ENCODE results near the gene MYOD1. TPM values are rescaled to one million over a fixed set of nuclear protein-coding genes. Genes with fewer than 3 reads are reported as not detected.

The MYOD1 gene
- total RNA-seq, 1 donor from 2014 or later, result not detected

GRCh38 chr11:17766073-17766359, 46.6 kb downstream of the MYOD1 start:
- TF ChIP-seq CTCF (conservative IDR thresholded peaks at IDR 0.05; ENCODE audit: low read depth, low read length), result no peak
- no peak for DNase-seq (ENCODE audit: low read depth)
- no peak overlapping the region for H3K4me3 ChIP-seq (ENCODE audit: low read depth, low read length)

- no peak for TF ChIP-seq CTCF (conservative IDR thresholded peaks at IDR 0.05; ENCODE audit: low read depth, low read length)
- no peak for DNase-seq (ENCODE audit: low read depth)
- H3K4me3 ChIP-seq (ENCODE audit: low read depth, low read length), result no peak overlapping the region
These were observed 47.2 kb downstream of the MYOD1 start for GRCh38 chr11:17766590-17766989.

- no peak for DNase-seq (ENCODE audit: low read depth)
- H3K4me3 ChIP-seq (ENCODE audit: low read depth, low read length), result no peak overlapping the region
- no peak for TF ChIP-seq CTCF (conservative IDR thresholded peaks at IDR 0.05; ENCODE audit: low read depth, low read length)
These were observed 48.0 kb downstream of the MYOD1 start for GRCh38 chr11:17767301-17767885.

- no peak overlapping the region for H3K4me3 ChIP-seq (ENCODE audit: low read depth, low read length)
- no peak for TF ChIP-seq CTCF (conservative IDR thresholded peaks at IDR 0.05; ENCODE audit: low read depth, low read length)
- no peak for DNase-seq (ENCODE audit: low read depth)
These were observed 48.5 kb downstream of the MYOD1 start for GRCh38 chr11:17767914-17768313.

- no peak overlapping the region for H3K4me3 ChIP-seq (ENCODE audit: low read depth, low read length)
- TF ChIP-seq CTCF (conservative IDR thresholded peaks at IDR 0.05; ENCODE audit: low read depth, low read length), result no peak
- DNase-seq (ENCODE audit: low read depth), result no peak
These were observed 49.2 kb downstream of the MYOD1 start for GRCh38 chr11:17768547-17768946.

- no peak for TF ChIP-seq CTCF (conservative IDR thresholded peaks at IDR 0.05; ENCODE audit: low read depth, low read length)
- H3K4me3 ChIP-seq (ENCODE audit: low read depth, low read length), result no peak overlapping the region
- DNase-seq (ENCODE audit: low read depth), result no peak
These were observed 49.8 kb downstream of the MYOD1 start for GRCh38 chr11:17769218-17769617.

- H3K4me3 ChIP-seq (ENCODE audit: low read depth, low read length), result no peak overlapping the region
- TF ChIP-seq CTCF (conservative IDR thresholded peaks at IDR 0.05; ENCODE audit: low read depth, low read length), result peak; percentile 39
- DNase-seq (ENCODE audit: low read depth), result no peak
These were observed 50.8 kb downstream of the MYOD1 start for GRCh38 chr11:17770048-17770652.

All from epithelial cell of proximal tubule (primary cell).